ENCODE measurements around the gene PROZ. TPM values are rescaled to one million over a fixed set of nuclear protein-coding genes. Genes with fewer than 3 reads are reported as not detected.

The PROZ gene
- total RNA-seq, 2 donors from 2014 or later, result not detected

DNA sequence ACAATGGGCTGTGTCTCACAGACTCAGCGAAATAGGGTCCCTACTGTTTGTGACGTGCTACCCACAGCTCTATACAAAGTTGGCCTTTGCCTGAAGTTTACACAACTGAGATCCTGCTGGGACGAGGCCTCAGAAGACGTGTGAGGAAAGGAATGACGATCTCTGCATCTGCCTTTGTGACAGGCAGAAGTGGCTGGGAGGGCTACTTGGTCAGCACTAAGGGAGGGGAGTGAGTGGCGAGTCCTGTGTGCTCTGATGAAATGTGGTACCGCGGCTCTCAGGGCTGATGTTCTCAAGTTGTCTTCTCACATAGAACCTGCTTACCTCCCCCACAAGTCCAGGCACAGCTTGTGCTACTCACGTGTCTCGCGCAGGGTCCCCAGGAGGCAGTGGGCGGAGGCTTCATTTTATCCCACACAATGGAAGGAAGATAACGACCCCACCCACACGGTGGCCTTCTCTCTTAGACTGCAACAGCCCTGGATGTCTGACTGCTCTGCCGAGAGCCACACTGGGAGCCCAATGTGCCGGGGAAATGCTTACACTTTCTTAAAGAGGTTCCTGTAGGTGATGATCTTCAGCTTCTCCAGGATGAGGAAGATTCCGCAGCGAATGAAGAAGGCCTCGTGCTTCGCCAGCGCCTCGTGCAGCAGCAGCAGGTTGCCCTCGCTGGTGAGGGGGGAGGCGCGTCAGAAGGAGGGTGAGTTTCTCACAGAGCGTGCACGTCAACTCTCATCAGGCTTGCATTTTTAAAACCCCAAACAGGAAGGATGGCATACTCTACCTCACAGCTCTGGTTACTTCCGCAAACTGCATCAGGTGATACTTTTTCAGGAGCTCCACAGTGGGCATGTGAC is 21.2 kb downstream of the PROZ start:
- Histone ChIP-seq H3K4me3 (no peak overlapping the region), H3K27ac (no peak overlapping the region), H3K36me3 (peaks cover 0 to 22% of the 10 kb centered on the region in 2 donors), H3K9me3 (no peaks in the 10 kb centered on the region), H3K4me1 (replicated peaks) (no peaks in the 10 kb centered on the region), H3K27me3 (replicated peaks; ENCODE audit: insufficient read depth) (no peaks in the 10 kb centered on the region)
- TF ChIP-seq POLR2AphosphoS5 (IDR thresholded peaks at IDR 0.05), result no peak
- TF ChIP-seq, protein P1, sequence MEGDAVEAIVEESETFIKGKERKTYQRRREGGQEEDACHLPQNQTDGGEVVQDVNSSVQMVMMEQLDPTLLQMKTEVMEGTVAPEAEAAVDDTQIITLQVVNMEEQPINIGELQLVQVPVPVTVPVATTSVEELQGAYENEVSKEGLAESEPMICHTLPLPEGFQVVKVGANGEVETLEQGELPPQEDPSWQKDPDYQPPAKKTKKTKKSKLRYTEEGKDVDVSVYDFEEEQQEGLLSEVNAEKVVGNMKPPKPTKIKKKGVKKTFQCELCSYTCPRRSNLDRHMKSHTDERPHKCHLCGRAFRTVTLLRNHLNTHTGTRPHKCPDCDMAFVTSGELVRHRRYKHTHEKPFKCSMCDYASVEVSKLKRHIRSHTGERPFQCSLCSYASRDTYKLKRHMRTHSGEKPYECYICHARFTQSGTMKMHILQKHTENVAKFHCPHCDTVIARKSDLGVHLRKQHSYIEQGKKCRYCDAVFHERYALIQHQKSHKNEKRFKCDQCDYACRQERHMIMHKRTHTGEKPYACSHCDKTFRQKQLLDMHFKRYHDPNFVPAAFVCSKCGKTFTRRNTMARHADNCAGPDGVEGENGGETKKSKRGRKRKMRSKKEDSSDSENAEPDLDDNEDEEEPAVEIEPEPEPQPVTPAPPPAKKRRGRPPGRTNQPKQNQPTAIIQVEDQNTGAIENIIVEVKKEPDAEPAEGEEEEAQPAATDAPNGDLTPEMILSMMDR (IDR thresholded peaks at IDR 0.05), result no peak
- no peak for TF ChIP-seq POLR2A (IDR thresholded peaks at IDR 0.05)
- DNase-seq (ENCODE audit: low spot score), result no peak
- intact Hi-C loops (cut with DNase I), result no loop called here
- 84% methylated on average over 28 of the region's 28 CpGs for WGBS

DNA sequence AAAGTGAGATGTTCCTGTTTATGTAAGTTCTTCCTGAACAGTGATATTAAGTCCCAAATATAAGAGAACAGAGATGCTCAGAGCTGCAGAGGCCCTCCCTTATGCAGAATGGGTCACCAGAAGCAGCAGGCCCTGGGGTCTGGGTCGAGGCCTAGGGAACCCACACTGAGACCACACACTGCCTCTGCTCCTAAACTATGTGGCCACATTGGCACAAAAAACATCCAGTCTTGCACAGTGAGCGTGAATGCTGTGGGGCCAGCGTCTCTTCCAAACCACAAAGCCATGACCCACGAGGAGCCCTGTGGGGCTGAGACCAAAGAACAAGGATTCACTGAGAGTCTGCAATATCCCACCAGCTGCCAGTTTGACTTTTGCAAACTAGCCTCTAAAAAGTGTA is 23.6 kb downstream of the PROZ start:
- Histone ChIP-seq H3K9me3 (no peaks in the 10 kb centered on the region), H3K4me1 (replicated peaks) (no peaks in the 10 kb centered on the region), H3K27me3 (replicated peaks; ENCODE audit: insufficient read depth) (no peaks in the 10 kb centered on the region), H3K36me3 (peaks cover 0 to 12% of the 10 kb centered on the region in 2 donors), H3K4me3 (no peak overlapping the region), H3K27ac (no peak overlapping the region)
- no peak for DNase-seq (ENCODE audit: low spot score)
- intact Hi-C loops (cut with DNase I), result no loop called here
- WGBS, result 94% methylated on average over 4 of the region's 4 CpGs
- TF ChIP-seq, protein P1 (IDR thresholded peaks at IDR 0.05), result no peak
- TF ChIP-seq POLR2A (IDR thresholded peaks at IDR 0.05), result no peak
- no peak for TF ChIP-seq POLR2AphosphoS5 (IDR thresholded peaks at IDR 0.05)

DNA sequence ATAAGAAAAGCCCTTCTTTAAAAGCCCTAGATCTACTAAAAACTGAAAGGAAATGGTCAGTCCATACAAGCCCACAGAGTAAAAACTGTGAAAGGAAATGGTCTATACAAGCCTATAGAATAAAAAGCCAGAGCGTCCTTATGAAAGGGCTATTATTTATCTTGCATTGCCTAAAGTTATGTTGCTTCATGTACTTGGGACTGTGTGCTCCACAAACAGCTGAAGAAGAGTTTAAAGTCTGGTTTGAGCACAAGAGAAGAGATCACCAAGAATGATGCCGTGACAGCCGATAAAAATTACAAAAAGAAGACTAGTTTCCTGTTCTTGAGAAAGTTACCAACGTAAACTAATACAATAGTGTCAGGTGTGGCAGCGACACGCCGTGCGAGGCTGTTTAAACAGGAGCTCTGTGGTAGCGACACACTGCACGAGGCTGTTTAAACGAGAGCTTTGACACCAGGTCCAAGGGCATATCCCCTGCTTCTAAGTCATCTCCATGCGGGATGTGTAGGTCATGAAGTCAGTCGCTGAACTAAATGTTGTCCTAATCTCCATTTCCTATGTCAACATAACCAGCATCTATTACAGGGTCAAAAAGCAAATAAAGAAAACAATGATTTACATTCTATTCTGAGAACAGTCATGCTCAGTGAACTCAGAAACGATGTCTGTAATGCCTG is 25.1 kb downstream of the PROZ start:
- TF ChIP-seq POLR2A (IDR thresholded peaks at IDR 0.05) (no peak), POLR2AphosphoS5 (IDR thresholded peaks at IDR 0.05) (no peak)
- Histone ChIP-seq H3K4me3 (no peak overlapping the region), H3K27me3 (replicated peaks; ENCODE audit: insufficient read depth) (no peaks in the 10 kb centered on the region), H3K4me1 (replicated peaks) (no peaks in the 10 kb centered on the region), H3K9me3 (no peaks in the 10 kb centered on the region), H3K27ac (no peak overlapping the region), H3K36me3 (peaks cover 0 to 12% of the 10 kb centered on the region in 2 donors)
- no peak for DNase-seq (ENCODE audit: low spot score)
- intact Hi-C loops (cut with DNase I), result no loop called here
- 69% methylated on average over 14 of the region's 14 CpGs for WGBS

DNA sequence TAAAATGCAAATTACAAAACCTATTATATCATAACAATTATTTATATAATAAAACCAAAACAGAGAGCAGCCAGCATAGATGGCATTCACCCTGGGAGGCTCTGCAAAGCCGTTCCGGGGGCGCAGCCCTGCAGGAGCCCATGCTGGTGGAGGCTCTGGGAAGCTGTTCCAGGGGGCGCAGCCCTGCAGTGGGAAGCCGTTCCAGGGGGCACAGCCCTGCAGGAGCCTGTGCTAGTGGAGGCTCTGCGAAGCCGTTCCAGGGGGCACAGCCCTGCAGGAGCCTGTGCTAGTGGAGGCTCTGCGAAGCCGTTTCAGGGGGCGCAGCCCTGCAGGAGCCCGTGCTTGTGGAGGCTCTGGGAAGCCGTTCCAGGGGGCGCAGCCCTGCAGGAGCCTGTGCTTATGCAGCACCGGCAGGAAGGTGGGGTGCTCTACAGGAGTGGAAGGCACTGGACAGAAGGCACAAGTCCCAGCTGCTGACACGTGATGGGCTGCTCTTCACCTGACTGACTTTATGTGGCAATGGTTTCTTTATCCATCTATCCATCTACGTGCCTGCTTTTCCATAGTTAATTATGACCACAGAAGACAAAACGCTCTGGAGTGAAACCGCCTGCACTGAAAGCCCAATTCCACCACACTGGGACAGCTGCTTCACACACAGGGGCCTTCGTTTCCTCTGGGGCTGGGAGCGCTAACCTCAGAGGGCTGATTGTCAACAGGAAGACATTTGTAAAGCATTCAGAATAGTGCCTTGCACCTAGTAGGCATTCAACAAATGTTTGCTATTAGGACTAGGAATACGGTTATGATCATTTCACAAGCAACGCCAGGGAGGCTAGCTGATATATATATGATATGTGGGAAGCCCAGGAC is 26.4 kb downstream of the PROZ start:
- H3K9me3 ChIP-seq, result no peaks in the 10 kb centered on the region
- TF ChIP-seq POLR2AphosphoS5 (IDR thresholded peaks at IDR 0.05), result no peak
- no peak for TF ChIP-seq POLR2A (IDR thresholded peaks at IDR 0.05)
- TF ChIP-seq, protein P1 (IDR thresholded peaks at IDR 0.05), result no peak
- intact Hi-C loops (cut with DNase I), result no loop called here
- H3K4me1 ChIP-seq (replicated peaks), result no peaks in the 10 kb centered on the region
- no peaks in the 10 kb centered on the region for H3K27me3 ChIP-seq (replicated peaks; ENCODE audit: insufficient read depth)
- H3K36me3 ChIP-seq, result peaks cover 0 to 2% of the 10 kb centered on the region in 2 donors
- WGBS, result 92% methylated on average over 22 of the region's 22 CpGs
- H3K27ac ChIP-seq, result no peak overlapping the region
- H3K4me3 ChIP-seq, result no peak overlapping the region
- DNase-seq (ENCODE audit: low spot score), result no peak
